NCI-H774 (cell line): ENCODE measurements around the gene BNC2.

Experiments used
- DNase-seq: peaks from one replicate; lab custom pipeline; 2025; lab: John Stamatoyannopoulos, UW

The BNC2 gene

DNA sequence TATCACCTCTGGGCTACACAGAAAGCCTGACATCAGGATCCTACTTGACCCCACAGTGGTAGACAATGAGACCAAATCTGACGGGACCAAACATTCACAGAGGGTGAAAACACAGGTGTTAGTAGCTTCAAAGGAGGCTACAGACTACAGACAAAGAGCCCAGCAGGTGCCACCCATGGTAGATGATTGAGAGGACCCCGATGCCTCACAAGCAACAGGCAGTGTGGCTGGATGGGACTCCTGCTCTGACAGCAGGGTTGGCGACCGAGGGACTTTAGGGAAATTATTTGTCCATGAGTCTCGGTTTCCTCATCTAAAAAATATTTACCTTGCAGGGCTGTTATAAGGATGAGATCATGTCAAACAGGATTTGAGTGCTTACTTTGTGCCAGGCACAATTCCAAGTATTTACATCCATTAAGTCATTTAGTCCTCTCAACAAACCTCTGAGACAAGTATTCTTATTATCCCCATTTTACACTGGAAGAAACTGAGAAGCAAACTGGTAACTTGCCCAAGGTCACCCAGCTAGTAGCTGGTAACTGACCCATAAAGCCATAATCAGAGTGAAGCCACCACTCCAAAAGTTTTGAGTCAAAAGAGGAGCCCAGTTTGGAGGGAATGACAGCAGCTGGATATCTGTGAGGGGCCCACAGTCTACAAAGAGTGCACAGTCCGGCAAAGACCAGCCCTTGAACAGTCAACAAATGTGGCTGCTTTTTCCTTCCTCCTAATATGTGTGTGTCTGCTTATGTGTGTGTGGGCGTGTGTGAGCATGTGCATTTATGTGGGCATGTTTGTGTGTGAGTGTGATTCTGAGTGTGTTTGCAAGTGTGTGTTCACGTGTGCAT is 502.0 kb downstream of the BNC2 start:
- DNase-seq = peak; percentile 56

DNA sequence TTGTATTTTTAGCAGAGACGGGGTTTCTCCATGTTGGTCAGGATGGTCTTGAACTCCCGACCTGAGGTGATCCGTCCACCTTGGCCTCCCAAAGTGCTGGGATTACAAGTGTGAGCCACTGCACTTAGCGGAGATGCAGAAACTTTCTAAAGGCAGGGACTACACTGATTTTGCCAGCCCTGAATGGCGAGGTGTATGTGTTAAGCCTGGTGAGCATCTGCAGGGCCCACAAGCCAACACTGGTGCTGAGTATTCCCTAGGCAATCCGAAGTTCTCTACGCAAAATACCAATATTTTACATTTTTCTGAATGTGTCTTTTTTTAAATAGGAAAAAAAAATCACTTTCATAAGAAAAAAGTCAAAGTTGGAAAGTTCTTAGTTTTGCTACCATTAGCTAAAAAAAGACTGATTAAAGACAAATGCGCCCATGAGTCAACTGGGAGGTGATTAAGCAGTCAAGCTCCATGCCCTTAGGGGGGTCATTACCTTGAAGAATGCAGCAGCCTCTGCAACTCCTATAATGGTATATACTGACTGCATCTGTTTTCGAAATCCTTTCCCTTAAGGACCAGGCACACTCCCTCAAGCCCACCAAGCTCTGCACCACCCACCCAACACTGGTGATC is 502.8 kb downstream of the BNC2 start:
- DNase-seq = no peak

DNA sequence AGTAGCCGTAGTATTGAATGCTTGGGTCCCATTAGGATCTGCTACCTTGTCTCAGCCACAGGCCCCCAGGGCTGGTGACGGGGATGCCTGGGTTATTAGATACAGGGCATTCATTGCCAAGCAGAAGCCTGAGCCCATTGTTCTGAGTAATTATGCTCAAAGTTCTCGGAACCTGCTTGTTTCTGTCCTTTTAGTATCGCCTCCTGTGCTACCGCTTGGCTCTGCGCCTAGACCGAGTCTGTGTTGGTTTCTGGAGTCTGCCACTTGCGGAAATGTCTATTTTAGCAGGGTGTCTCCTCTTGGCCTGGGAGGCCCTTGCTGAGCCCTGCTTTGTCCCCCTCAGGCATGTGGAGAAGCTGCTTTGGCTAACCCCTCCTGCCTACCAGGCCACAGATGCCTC is 506.1 kb downstream of the BNC2 start:
- no peak for DNase-seq

- DNase-seq = no peak
Measured at GRCh38 chr9:16363916-16364315, 506.6 kb downstream of the BNC2 start.

DNA sequence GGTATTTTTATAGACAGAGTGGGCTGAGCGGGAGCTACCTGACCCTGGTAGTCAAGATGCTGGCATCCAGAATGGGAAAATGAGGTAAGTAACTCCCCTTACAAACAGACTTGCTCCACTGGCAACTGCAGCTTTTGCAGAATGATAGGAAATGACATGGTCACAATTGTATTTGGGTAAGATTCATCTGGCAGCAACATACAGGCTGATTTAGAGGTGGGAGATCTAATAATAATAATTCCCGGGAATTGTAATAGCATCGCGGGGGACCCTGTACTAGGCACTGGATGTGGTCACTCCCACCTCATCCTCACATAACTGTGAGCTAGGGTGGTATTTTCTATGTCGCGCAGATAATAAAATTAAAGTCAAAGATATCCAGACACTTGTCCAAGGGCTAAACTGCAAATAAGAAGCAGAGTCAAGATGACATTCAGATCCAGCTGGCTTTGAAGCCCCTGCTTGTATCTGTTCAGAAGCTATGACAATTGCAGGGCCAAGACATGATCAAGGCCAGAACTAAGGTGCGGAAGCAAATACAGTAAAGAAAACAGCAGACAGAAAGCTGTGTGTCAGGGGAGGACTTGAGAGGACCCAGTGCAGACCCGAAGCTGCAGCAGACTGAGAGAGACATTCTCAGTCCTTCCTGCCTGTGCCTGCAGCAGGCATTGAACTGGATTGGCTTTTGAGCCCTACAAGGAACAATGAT is 507.2 kb downstream of the BNC2 start:
- no peak for DNase-seq

DNA sequence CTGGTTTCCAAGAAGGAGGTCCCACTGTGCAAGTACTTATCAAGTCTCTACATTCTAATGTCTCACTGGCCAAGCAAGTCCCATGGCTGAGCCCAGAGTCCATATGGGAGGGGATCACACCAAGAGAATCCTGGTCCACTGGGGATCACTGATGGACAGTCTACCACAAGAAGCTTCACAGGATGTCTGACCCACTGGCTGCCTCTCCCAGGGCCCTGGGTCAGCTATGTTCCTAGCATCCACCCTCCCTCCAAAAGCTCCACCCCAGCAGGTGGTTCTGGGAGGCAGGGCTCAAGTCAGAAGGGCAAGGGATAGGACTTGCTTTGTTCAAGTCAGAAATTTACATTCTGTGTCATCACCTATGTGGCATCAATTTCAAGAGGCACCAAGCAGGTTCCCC is 508.5 kb downstream of the BNC2 start:
- no peak for DNase-seq

- DNase-seq = no peak
Measured at GRCh38 chr9:16361118-16361517, 509.4 kb downstream of the BNC2 start.

DNA sequence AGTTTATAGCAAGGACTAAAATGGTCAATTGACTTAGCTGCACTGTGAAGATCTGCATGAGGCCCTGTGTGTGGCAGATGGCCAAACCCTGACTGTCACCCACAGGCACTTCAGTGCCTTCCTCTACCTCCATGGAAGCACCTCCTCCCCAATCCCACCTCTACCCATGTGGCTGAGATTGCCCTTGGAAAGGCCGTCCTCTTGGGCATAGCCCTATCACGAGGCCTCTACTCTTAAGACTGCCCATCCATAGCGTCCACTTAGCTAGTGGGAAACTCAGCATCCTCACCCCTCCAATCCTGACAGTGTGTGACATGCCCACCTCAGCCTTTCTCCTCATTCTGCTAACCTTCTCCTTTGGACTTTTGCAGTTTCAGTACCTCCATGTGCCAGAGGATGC is 510.2 kb downstream of the BNC2 start:
- no peak for DNase-seq
